IPS-15b (cell line): ENCODE results near the gene HSD11B1L.

ENCODE experiments used
- H3K27me3 ChIP-seq: one replicate; pipeline ENCODE4 v1.6.1; 2013; ENCODE audit warnings: low read length; ENCODE audit not compliant: control insufficient read depth, insufficient read depth
- H3K36me3 ChIP-seq: one replicate; pipeline ENCODE4 v1.6.1; 2013; ENCODE audit warnings: low read length; ENCODE audit not compliant: control insufficient read depth, insufficient read depth
- H3K4me1 ChIP-seq: one replicate; pipeline ENCODE4 v1.6.1; 2013; ENCODE audit warnings: mild to moderate bottlenecking, low read length; ENCODE audit not compliant: control insufficient read depth, insufficient read depth
- H3K4me3 ChIP-seq: one replicate; pipeline ENCODE4 v1.5.1; 2013; ENCODE audit warnings: low read depth, low read length
- H3K9ac ChIP-seq: one replicate; pipeline ENCODE4 v1.6.1; 2013; ENCODE audit warnings: low read depth, mild to moderate bottlenecking, low read length
- H3K9me3 ChIP-seq: one replicate; pipeline ENCODE4 v1.6.1; 2013; ENCODE audit warnings: mild to moderate bottlenecking, low read length; ENCODE audit not compliant: control insufficient read depth, insufficient read depth

Gene HSD11B1L

GRCh38 chr19:5680437-5681368, at the start of gene HSD11B1L, which contains the start of gene MICOS13:
TSS of gene HSD11B1L (plus strand) at chr19:5681027. CDS start at chr19:5684833, 3,806 bp downstream.
TSS of gene MICOS13 (minus strand) at chr19:5680516. CDS start at chr19:5680486, 30 bp downstream.
- Histone ChIP-seq H3K9ac (peak within 1 kb of the TSS; percentile 81), H3K4me3 (peak within 1 kb of the TSS; percentile 90), H3K9me3 (no peaks in the 10 kb centered on the region), H3K36me3 (peaks cover 10% of the 10 kb centered on the region), H3K4me1 (no peaks in the 10 kb centered on the region), H3K27me3 (peaks cover 2% of the 10 kb centered on the region)

- Histone ChIP-seq H3K9me3 (no peaks in the 10 kb centered on the region), H3K4me1 (no peaks in the 10 kb centered on the region), H3K36me3 (peaks cover 20% of the 10 kb centered on the region), H3K27me3 (no peaks in the 10 kb centered on the region), H3K9ac (no peak overlapping the region), H3K4me3 (no peak overlapping the region)
Measured at GRCh38 chr19:5631567-5632240, 49.1 kb upstream of the HSD11B1L start.

GRCh38 chr19:5632241-5632612, 48.6 kb upstream of the HSD11B1L start:
- H3K36me3 ChIP-seq, result peaks cover 14% of the 10 kb centered on the region

GRCh38 chr19:5632657-5633056, 48.2 kb upstream of the HSD11B1L start:
- Histone ChIP-seq H3K9me3 (no peaks in the 10 kb centered on the region), H3K27me3 (no peaks in the 10 kb centered on the region), H3K4me3 (no peak overlapping the region), H3K4me1 (no peaks in the 10 kb centered on the region), H3K9ac (no peak overlapping the region), H3K36me3 (peaks cover 10% of the 10 kb centered on the region)

More at GRCh38 chr19:5632241-5632612, 48.6 kb upstream of the HSD11B1L start:
- Histone ChIP-seq H3K9ac (no peak overlapping the region), H3K27me3 (no peaks in the 10 kb centered on the region), H3K9me3 (no peaks in the 10 kb centered on the region), H3K4me3 (no peak overlapping the region), H3K4me1 (no peaks in the 10 kb centered on the region)

GRCh38 chr19:5635427-5635826, 45.4 kb upstream of the HSD11B1L start:
- Histone ChIP-seq H3K9me3 (no peaks in the 10 kb centered on the region), H3K9ac (no peak overlapping the region), H3K27me3 (no peaks in the 10 kb centered on the region), H3K4me1 (no peaks in the 10 kb centered on the region), H3K36me3 (no peaks in the 10 kb centered on the region), H3K4me3 (no peak overlapping the region)

GRCh38 chr19:5637971-5638370, 42.9 kb upstream of the HSD11B1L start:
- H3K9me3 ChIP-seq, result no peaks in the 10 kb centered on the region
- H3K9ac ChIP-seq, result no peak overlapping the region
- no peak overlapping the region for H3K4me3 ChIP-seq
- no peaks in the 10 kb centered on the region for H3K4me1 ChIP-seq
- no peaks in the 10 kb centered on the region for H3K27me3 ChIP-seq
- no peaks in the 10 kb centered on the region for H3K36me3 ChIP-seq

GRCh38 chr19:5641171-5641570, 39.7 kb upstream of the HSD11B1L start:
- Histone ChIP-seq H3K9ac (no peak overlapping the region), H3K4me1 (no peaks in the 10 kb centered on the region), H3K9me3 (no peaks in the 10 kb centered on the region), H3K27me3 (no peaks in the 10 kb centered on the region), H3K36me3 (peaks cover 11% of the 10 kb centered on the region), H3K4me3 (no peak overlapping the region)

- Histone ChIP-seq H3K9me3 (no peaks in the 10 kb centered on the region), H3K4me1 (no peaks in the 10 kb centered on the region), H3K27me3 (no peaks in the 10 kb centered on the region), H3K36me3 (peaks cover 19% of the 10 kb centered on the region), H3K9ac (no peak overlapping the region), H3K4me3 (no peak overlapping the region)
Measured at GRCh38 chr19:5642204-5642603, 38.6 kb upstream of the HSD11B1L start.

- peaks cover 21% of the 10 kb centered on the region for H3K36me3 ChIP-seq
- H3K9me3 ChIP-seq, result no peaks in the 10 kb centered on the region
- H3K9ac ChIP-seq, result no peak overlapping the region
- no peaks in the 10 kb centered on the region for H3K27me3 ChIP-seq
- no peaks in the 10 kb centered on the region for H3K4me1 ChIP-seq
- H3K4me3 ChIP-seq, result no peak overlapping the region
Measured at GRCh38 chr19:5643060-5643459, 37.8 kb upstream of the HSD11B1L start.

GRCh38 chr19:5644037-5644436, 36.8 kb upstream of the HSD11B1L start:
- Histone ChIP-seq H3K4me1 (no peaks in the 10 kb centered on the region), H3K9me3 (no peaks in the 10 kb centered on the region), H3K27me3 (no peaks in the 10 kb centered on the region), H3K4me3 (no peak overlapping the region), H3K9ac (no peak overlapping the region), H3K36me3 (peaks cover 21% of the 10 kb centered on the region)

- H3K4me1 ChIP-seq, result no peaks in the 10 kb centered on the region
- no peak overlapping the region for H3K4me3 ChIP-seq
- H3K9ac ChIP-seq, result no peak overlapping the region
- no peaks in the 10 kb centered on the region for H3K9me3 ChIP-seq
- no peaks in the 10 kb centered on the region for H3K27me3 ChIP-seq
- H3K36me3 ChIP-seq, result peaks cover 30% of the 10 kb centered on the region
Measured at GRCh38 chr19:5645409-5645808, 35.4 kb upstream of the HSD11B1L start.

GRCh38 chr19:5646703-5647102, 34.1 kb upstream of the HSD11B1L start:
- H3K4me3 ChIP-seq, result no peak overlapping the region
- no peaks in the 10 kb centered on the region for H3K27me3 ChIP-seq
- H3K4me1 ChIP-seq, result no peaks in the 10 kb centered on the region
- H3K36me3 ChIP-seq, result peaks cover 38% of the 10 kb centered on the region
- H3K9me3 ChIP-seq, result no peaks in the 10 kb centered on the region
- no peak overlapping the region for H3K9ac ChIP-seq
